ENCODE data around the gene MYO7B.

The MYO7B gene

GRCh38 chr2:127620866-127621265 is 85.4 kb downstream of the MYO7B start:
- H2BK12ac ChIP-seq (ENCODE audit: low read length), result no peak overlapping the region
- no peak overlapping the region for H2AK5ac ChIP-seq (ENCODE audit: low read depth, low read length)
- no peak overlapping the region for H2BK15ac ChIP-seq (ENCODE audit: low read length)
- no peaks in the 10 kb centered on the region for H3K36me3 ChIP-seq (replicated peaks in 1 of 2; ENCODE audit: control insufficient read depth in 2 of 2, insufficient read depth in 2 of 2, low read length in 2 of 2)
- no peak overlapping the region for H2AFZ ChIP-seq (ENCODE audit: low read length)
- H3K14ac ChIP-seq (ENCODE audit: low read length), result no peak overlapping the region
- H2BK5ac ChIP-seq (ENCODE audit: low read length), result no peak overlapping the region
- WGBS, 2 donors (ENCODE audit: extremely low coverage in 2 of 2, insufficient read length in 2 of 2, insufficient replicate concordance in 1 of 2), result no CpG with 5 or more reads among the region's 3 CpGs
- H3K27ac ChIP-seq (replicated peaks; ENCODE audit: low read length), result no peak overlapping the region
- no peak overlapping the region for H3K4me3 ChIP-seq (ENCODE audit: low read length in 2 of 2)
- H4K91ac ChIP-seq (ENCODE audit: low read depth, low read length, poor library complexity), result no peak overlapping the region
- no peaks in the 10 kb centered on the region for H3K9me3 ChIP-seq (replicated peaks in 1 of 2; ENCODE audit: control insufficient read depth in 2 of 2, insufficient read depth in 1 of 2, low read depth in 1 of 2, low read length in 2 of 2)
- H3K18ac ChIP-seq (ENCODE audit: low read length), result no peak overlapping the region
- H3K27me3 ChIP-seq (ENCODE audit: control insufficient read depth in 3 of 3, insufficient read depth in 3 of 3, low read depth in 1 of 3, low read length in 3 of 3), result peaks cover 0 to 2% (median 0%) of the 10 kb centered on the region in 3 experiments
- no peak overlapping the region for H3K4me2 ChIP-seq (ENCODE audit: insufficient read depth, low read length, poor library complexity, severe bottlenecking)
- no peak overlapping the region for H3K9ac ChIP-seq (ENCODE audit: low read depth, low read length, poor library complexity)
- no peak overlapping the region for H3K23ac ChIP-seq (ENCODE audit: low read depth, low read length, poor library complexity)
- no peak overlapping the region for H3K4ac ChIP-seq (ENCODE audit: low read length)
- H4K8ac ChIP-seq (ENCODE audit: low read depth, low read length), result no peak overlapping the region
- H3K4me1 ChIP-seq (ENCODE audit: control insufficient read depth in 2 of 2, insufficient read depth in 1 of 2, low read depth in 1 of 2, low read length in 2 of 2), result peaks cover 0 to 2% of the 10 kb centered on the region in 2 donors
- no peak overlapping the region for H2BK120ac ChIP-seq (ENCODE audit: low read depth, low read length)
- H3K79me1 ChIP-seq (ENCODE audit: low read depth, low read length), result peaks cover 1% of the 10 kb centered on the region
- no peak for DNase-seq (ENCODE audit: low spot score)

GRCh38 chr2:127621981-127622431 is 86.5 kb downstream of the MYO7B start:
- Histone ChIP-seq H3K36me3 (replicated peaks in 1 of 2; ENCODE audit: control insufficient read depth in 2 of 2, insufficient read depth in 2 of 2, low read length in 2 of 2) (no peaks in the 10 kb centered on the region), H3K23ac (ENCODE audit: low read depth, low read length, poor library complexity) (no peak overlapping the region), H3K4me2 (ENCODE audit: insufficient read depth, low read length, poor library complexity, severe bottlenecking) (no peak overlapping the region), H2AK5ac (ENCODE audit: low read depth, low read length) (peak overlapping the region; percentile 49), H3K4me3 (ENCODE audit: low read length in 2 of 2) (no peak overlapping the region), H3K4me1 (ENCODE audit: control insufficient read depth in 2 of 2, insufficient read depth in 1 of 2, low read depth in 1 of 2, low read length in 2 of 2) (no peaks in the 10 kb centered on the region), H4K91ac (ENCODE audit: low read depth, low read length, poor library complexity) (no peak overlapping the region), H3K14ac (ENCODE audit: low read length) (no peak overlapping the region), H3K27ac (replicated peaks; ENCODE audit: low read length) (no peak overlapping the region), H3K4ac (ENCODE audit: low read length) (no peak overlapping the region), H4K8ac (ENCODE audit: low read depth, low read length) (no peak overlapping the region), H3K27me3 (ENCODE audit: control insufficient read depth in 3 of 3, insufficient read depth in 3 of 3, low read depth in 1 of 3, low read length in 3 of 3) (no peaks in the 10 kb centered on the region), H2AFZ (ENCODE audit: low read length) (no peak overlapping the region), H3K79me1 (ENCODE audit: low read depth, low read length) (peaks cover 3% of the 10 kb centered on the region), H2BK120ac (ENCODE audit: low read depth, low read length) (no peak overlapping the region), H3K18ac (ENCODE audit: low read length) (no peak overlapping the region), H2BK12ac (ENCODE audit: low read length) (no peak overlapping the region), H2BK15ac (ENCODE audit: low read length) (no peak overlapping the region), H2BK5ac (ENCODE audit: low read length) (no peak overlapping the region), H3K9ac (ENCODE audit: low read depth, low read length, poor library complexity) (no peak overlapping the region), H3K9me3 (replicated peaks in 1 of 2; ENCODE audit: control insufficient read depth in 2 of 2, insufficient read depth in 1 of 2, low read depth in 1 of 2, low read length in 2 of 2) (no peaks in the 10 kb centered on the region)
- no peak for DNase-seq (ENCODE audit: low spot score)
- WGBS, 2 donors (ENCODE audit: extremely low coverage in 2 of 2, insufficient read length in 2 of 2, insufficient replicate concordance in 1 of 2), result no CpG with 5 or more reads among the region's 15 CpGs

- Histone ChIP-seq H4K8ac (ENCODE audit: low read depth, low read length) (no peak overlapping the region), H3K14ac (ENCODE audit: low read length) (no peak overlapping the region), H2BK120ac (ENCODE audit: low read depth, low read length) (no peak overlapping the region), H4K91ac (ENCODE audit: low read depth, low read length, poor library complexity) (no peak overlapping the region), H2AFZ (ENCODE audit: low read length) (no peak overlapping the region), H3K27ac (replicated peaks; ENCODE audit: low read length) (no peak overlapping the region), H3K9me3 (replicated peaks in 1 of 2; ENCODE audit: control insufficient read depth in 2 of 2, insufficient read depth in 1 of 2, low read depth in 1 of 2, low read length in 2 of 2) (no peaks in the 10 kb centered on the region), H3K4me3 (ENCODE audit: low read length in 2 of 2) (peak overlapping the region in 1 of 2 donors; percentile 54), H3K18ac (ENCODE audit: low read length) (no peak overlapping the region), H2BK15ac (ENCODE audit: low read length) (peak overlapping the region; percentile 79), H2AK5ac (ENCODE audit: low read depth, low read length) (peak overlapping the region; percentile 49), H3K4me2 (ENCODE audit: insufficient read depth, low read length, poor library complexity, severe bottlenecking) (no peak overlapping the region), H2BK12ac (ENCODE audit: low read length) (peak overlapping the region; percentile 63), H3K79me1 (ENCODE audit: low read depth, low read length) (peaks cover 5% of the 10 kb centered on the region), H3K9ac (ENCODE audit: low read depth, low read length, poor library complexity) (peak overlapping the region; percentile 63), H3K4ac (ENCODE audit: low read length) (no peak overlapping the region), H3K4me1 (ENCODE audit: control insufficient read depth in 2 of 2, insufficient read depth in 1 of 2, low read depth in 1 of 2, low read length in 2 of 2) (no peaks in the 10 kb centered on the region), H3K23ac (ENCODE audit: low read depth, low read length, poor library complexity) (no peak overlapping the region), H3K27me3 (ENCODE audit: control insufficient read depth in 3 of 3, insufficient read depth in 3 of 3, low read depth in 1 of 3, low read length in 3 of 3) (no peaks in the 10 kb centered on the region), H3K36me3 (replicated peaks in 1 of 2; ENCODE audit: control insufficient read depth in 2 of 2, insufficient read depth in 2 of 2, low read length in 2 of 2) (no peaks in the 10 kb centered on the region), H2BK5ac (ENCODE audit: low read length) (no peak overlapping the region)
- no peak for DNase-seq (ENCODE audit: low spot score)
- WGBS, 2 donors (ENCODE audit: extremely low coverage in 2 of 2, insufficient read length in 2 of 2, insufficient replicate concordance in 1 of 2), result no CpG with 5 or more reads among the region's 21 CpGs
These were observed 87.3 kb downstream of the MYO7B start for GRCh38 chr2:127622561-127623387.
